Stimulated activated CD8-positive, alpha-beta memory T cell treated with anti-CD3 and anti-CD28 coated beads, Interleukin-2, amount 100 ng/mL, for 1 hour (primary cell): ENCODE data around the gene BFSP1.
A peak's percentile ranks its signal among the peaks of the same experiment; 100 is the strongest.

Experiments used
- DNase-seq, 2 donors: peaks; one replicate each; pipeline ENCODE4 v3.0.0-alpha.2; 2020; ENCODE audit warnings: low read depth in 2 of 2

Gene BFSP1

DNA sequence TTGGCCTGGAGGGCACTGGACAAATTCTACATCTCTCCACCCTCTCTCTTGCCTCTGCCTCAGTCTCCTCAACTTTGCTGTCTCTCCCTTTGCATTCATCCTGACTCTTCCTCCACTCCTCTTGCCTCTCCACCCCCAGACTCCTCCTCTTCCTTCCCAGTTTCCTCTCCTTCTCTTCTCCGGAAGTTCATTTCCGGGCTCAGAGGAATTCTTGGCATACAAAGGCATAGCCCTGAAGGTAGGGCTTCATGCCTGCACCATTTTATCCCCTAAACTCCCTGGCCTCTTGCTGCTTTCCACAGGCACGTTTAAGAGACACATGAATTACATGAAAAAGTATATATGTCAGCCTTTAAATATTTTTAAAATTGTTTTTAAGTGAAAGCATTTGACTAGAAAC is 10.6 kb downstream of the BFSP1 start:
- DNase-seq: no peak

DNA sequence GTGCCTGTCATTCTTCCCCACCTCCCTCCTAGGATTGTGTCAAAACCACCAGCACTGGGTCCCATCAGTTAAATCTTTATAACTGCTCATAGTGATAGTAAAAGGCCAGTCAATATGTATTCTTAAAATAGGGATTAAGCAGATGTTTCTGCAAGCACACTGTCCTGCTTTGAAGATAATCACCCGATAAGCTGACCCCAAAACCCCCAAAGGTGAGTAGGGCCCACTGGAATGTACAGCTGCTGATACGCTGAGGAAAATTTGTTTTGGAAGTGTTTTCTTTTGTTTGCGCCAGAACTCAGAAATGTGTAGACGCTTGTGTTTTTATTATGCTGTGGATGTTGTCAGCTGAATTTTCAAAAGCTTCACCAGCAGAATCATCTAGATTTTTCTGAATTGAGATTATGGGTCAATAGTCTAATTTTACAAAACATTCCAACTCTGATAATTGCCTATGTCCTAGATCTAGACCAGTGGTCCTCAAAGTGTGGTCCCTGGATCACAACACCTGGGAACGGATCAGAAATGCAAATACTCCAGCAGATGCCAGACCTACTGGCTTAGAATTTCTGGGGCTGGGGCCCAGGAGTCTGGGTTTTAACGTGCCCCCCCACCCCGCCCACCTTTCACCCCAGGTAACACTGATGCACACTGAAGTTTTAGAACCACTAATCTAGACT is 11.4 kb downstream of the BFSP1 start:
- no peak for DNase-seq

DNA sequence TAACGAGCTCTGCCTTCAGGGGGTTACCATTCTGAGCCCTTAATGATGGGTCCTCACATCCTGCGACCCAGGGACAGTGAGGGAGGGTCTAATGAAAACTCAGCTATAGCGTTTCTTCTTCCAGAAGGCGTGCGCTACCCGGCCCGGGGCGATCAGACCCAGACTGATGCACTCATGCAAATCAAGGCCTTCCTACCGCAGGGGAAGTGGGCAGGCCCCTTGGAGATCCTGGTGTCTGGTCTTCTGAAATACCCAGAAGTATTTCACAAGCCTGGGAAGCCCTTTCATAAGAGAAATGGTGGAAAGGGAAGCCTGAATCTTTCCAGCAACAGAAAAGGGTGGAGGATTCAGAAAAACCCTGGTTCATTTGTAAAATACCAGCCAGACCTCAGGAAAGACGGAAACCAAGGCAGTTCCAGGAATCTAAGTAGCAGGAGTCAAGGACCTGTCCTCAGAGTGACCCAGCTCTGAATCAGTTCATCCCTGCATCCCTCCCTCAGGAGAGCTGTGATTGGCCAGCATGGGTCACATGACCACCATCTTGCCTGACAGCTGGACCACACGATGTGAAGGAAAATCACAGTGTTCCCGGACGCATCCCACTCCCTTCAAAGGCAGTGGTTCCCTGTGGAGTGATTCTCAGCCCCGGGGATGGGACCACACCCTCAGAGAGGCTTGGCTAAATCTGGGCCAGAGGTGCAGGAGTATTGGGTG is 12.7 kb downstream of the BFSP1 start:
- DNase-seq: no peak

DNA sequence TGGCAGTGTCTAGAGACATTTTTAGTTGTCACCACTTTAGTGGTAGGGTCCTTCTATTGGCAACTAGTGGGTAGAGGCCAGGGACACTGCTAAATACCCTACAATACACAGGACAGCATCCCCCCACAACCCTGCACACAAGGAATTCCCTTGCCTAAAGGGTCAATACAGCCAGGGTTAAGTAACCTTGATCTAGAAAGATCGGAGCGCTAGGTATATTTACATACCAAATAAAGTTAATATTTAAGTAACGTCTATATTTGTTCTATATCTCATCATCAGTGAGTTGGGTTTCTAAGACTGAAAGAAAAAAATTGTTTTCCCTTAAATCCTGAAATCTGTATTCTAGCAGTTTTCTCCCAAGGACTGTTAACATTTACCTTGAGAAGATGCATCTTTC is 16.1 kb downstream of the BFSP1 start:
- no peak for DNase-seq

DNA sequence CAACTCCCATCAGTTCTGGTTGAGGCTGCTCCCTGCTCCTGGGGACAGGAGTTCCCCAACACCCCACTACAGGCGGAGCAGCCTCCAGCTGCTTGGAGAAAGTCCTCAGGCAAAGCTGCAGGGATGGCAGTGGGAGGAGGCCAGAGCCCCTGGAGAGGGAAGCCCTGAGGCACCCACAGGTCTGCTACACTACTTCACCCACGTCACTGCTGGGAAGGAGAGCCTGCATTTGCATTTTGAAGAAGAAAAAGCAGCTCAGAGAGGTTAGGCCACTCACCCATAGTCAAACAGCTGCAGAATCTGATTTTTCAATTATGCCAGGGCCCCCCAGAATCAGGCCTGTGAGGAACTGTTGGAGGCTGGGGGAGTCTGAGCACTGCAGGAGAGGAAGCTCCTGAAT is 17.2 kb downstream of the BFSP1 start:
- no peak for DNase-seq

DNA sequence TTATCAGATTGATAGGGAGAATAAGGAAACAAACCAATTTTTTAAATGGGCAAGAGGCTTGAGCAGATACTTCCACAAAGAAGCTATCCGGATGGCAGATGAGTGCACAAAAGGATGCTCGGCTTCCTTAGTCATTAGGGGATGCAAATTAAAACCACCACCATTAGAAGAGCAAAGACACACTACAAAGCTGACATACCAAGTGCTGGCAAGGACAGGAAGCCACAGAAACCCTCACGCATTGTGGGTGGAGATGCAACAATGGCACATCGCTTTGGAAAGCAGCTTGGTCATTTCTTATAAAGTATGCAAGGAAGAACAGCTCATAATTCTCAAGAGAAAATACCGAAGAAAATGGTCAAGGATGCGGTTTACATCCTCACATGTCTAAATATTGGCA is 19.8 kb downstream of the BFSP1 start:
- no peak for DNase-seq

DNA sequence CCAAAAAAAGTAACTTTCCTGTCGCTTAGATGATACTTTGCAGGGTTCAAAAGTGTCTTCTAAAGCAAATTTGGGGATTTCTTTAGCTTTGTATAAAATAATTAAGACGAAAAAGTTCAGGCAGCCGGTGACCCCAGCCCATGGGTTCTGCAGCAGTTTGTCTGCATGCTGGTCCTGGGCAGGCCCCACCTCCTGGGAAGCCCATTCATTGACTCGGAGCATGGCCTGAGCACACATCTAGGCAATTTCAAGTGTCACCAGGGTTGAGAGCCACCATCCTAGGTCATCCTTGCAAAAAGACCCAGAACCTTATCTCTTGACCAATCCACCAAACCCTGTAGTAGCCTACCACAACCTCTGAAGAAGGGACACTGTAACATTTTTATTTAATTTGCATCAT is 20.6 kb downstream of the BFSP1 start:
- DNase-seq: no peak

DNA sequence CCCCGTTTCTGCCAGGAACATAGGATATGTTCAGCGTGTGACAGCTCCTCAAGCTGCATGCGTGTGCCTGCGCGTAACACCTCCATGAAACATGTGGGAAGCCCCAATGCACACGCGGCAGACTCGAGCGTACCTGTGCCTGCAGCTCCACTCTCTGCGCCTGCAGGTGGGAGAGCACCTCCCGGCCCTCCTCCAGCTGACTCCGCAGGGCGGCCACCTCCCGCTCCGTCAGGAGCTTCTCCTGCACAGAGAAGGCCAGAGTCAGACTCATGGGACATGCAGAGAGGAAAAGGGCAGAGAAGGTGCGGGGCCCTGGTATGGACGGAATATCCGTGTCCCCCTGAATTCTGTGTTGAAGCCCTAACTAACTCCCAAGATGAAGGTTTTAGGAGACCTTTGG is 22.4 kb downstream of the BFSP1 start:
- no peak for DNase-seq

DNA sequence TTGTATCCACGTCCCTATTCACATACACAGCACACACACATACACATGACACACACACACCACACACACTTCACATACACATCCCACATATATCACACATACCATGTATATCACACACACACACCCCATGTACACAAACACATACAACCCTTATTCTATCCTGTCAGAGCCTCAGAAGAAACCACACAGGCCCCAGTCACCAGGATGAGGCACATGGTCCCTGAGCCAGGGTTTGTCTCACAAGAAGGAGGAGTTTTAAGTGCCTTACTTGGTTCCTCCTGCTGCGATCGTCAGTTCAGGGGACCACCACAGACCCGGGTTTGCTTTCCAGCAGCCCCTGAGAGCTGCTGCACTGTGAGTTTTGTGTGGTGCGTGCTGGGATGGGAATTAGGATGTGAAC is 23.6 kb downstream of the BFSP1 start:
- DNase-seq: no peak

DNA sequence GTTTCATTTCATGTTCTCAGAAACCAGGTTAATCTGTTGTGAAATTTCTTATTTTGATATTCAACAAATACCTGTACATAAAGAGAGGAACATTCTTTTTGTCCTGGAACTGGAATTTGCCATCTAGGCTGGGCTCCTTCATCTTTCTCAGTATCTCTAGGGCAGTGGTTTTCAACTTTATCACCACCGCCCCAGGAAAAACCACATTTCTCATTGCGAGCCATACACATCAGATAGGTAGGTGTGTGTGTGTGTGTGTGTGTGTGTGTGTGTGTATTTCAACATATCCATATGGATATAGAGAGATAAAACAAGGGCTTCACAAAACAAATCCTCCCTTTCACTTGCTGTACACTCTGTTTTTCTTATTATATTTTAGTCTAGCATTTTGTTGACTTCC is 24.1 kb downstream of the BFSP1 start:
- DNase-seq: no peak

DNA sequence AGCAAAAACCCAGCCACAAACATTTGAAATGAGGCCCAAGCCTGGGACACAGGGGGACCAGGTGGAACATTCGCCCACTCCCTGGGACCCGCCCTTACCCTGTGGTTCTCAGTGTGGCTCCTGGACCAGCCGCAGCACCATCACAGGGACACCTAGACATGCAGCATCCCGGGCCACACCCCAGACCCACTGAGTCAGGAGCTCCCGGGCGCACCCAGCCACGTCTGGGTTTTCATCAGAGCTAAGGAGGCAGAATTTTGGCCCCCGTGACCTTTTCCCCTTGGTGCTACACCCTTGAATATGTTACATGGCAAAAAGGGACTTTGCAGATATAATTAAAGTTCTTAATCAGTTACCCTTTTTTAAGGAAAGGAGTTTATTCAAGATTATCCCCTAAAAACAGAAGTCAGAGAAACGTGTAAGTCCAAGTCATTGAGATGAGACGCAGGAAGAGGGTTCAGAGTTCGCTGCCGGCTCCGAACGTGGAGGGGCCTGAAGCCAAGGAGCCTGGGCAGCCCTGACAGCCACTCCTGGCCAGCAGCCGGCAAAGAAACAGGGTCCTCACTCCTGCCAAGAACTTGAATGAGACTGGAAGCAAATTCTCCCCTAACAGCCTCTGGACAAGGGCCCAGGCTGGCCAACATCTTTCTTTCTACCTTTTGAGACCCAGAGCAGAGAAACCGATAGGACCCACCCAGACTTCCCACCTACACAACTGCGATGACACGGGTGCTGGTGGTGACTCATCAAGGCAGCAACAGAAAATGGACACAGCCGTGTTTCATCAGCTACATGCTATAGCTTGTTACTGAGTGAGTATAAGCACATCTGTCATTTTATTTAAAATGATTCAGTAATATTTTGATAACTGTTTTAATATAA is 25.3 kb downstream of the BFSP1 start:
- no peak for DNase-seq

DNA sequence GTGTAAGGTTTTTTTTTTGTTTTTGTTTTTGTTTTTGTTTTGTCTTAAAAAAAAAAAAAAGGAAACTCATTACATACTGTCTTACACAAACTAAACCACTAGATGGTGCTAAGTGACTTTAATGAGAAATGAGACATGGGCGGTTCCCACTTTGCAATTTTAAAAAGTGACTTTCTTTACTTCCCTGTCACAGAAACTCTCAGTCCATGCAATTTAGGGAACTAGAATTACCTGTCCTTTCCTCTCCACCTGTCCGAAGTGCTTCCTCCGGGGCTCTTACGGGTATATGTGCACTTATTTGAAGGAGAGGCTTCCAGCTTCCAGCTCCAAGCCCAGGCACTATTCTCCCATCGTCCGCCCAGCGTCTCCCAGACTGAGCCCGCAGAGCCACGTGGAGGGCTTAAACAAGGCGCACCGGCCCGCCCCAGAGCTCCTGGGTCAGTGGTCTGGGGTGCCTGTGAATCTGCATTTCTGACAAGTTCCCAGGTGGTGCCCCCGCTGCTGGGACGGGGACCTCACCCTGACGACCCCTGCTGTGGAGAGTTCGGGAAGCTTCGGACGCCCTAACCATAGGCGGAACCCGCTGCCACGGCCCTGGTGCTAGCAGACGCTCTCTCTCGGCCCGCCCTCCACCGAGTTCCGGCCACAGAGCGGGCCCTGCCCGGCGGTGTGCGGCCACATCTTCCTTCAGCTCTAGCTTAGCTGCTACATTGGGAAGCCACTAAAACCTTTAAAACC is 26.1 kb downstream of the BFSP1 start:
- peak; percentile 8 to 29 for DNase-seq

DNA sequence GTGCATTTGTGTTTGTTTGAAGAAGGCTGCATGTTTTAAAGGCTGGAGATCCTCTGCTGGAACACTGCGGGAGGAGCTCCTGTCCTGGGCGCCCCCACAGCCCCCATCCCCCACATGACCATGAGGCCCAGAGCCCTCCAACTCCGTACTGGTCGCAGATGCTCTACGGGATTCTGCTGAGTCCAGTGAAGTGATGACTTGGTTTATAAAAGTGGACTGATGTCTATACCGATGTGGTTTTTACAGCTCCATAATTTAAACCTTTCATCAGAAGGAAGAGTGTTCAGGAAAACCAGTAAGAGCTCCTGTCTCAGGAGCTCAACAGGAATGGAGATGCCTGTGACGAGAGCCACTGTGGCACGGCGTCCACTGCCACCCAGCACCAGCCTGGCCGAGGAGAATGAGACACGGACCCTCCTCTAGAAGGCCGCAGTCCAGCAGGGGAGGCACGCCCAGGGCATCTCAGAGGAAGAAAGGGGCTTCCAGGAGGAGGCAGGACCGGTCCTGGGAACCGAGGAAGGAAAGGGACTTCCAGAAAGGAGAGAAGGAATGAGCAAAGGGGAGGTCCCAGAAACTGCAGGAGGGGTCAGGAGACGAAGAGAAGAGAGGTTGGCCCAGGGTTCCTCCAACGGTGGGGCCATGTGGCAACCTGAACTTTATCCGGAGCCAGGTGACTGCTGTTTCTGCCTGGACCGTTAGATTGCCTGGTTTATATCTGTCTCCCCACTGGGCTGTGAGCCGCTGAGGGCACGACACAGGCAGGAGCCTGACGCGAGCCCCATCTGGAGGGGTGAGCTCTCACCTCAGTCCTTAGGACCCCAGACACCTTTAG is 26.9 kb downstream of the BFSP1 start:
- no peak for DNase-seq

DNA sequence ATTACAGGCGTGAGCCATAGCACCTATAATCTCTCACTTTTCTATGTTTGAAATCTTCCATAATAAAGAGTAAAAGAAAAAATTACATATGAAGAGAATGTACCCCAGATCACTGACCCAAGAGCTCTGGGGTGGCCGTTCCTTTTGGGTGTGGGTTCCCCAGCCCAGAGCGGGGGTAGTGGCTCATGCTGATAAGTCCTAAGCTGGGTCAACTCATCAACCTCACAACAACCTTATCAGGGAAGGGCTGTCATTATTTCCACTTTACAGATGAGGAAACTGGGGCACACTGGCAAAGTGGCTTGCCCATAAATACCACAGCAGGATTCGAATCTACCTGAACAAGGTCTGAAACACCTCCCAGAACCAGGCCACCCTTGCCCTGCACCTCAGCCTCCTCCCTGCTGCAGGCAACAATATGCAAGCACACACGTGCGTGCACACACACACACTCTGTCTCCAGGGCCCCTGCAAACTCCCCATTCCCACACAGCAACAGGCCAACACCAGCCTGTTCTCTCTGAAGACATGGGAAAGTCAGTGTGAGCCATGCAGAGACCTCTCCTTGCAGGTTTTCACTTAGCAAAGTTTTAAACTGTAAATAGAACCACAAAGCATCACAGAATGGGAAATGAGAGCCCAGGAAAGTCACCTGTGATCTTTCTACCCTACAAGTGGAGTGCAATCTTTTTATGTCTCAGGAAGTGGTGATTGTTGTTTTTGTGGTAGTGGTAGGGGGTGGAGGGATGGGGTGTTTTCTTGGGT is 27.7 kb downstream of the BFSP1 start:
- DNase-seq: no peak

DNA sequence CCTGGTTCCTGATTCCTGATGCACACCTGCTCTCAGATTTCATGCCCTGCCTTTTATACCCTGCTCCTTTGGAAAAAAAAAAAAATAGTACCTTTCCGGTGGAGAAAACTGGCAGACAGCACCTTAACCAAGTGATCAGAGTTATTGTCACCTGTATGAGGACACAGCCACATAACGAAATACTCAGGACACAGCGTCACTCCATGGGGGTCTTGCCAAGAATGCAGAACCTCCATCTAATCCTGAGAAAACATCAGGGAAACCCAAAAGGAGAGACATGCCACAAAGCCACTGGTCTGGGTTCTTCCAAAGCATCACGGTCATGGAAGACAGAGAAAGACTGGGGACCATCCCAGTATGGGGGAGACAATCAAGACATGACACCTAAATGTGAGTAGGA is 29.1 kb downstream of the BFSP1 start:
- DNase-seq: no peak

DNA sequence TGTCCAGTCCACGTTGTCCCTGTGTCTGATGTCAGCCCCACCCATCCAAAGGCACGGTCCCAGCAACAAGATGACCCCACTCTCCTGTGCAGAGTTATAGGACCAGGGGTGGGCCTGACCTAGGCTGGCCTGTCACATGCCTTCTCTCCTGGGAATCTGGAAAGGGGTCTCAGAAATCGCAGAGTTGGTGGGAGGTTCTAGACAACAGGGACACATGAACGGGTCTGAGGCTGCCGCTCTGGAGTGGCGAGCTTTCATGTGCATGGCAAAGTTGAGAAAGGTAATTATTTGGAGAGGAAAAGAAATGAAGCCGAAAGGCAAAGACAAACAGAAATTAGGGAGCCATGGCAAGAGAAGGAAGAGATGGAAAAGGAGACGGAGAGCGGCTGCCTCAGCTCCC is 29.5 kb downstream of the BFSP1 start:
- no peak for DNase-seq

DNA sequence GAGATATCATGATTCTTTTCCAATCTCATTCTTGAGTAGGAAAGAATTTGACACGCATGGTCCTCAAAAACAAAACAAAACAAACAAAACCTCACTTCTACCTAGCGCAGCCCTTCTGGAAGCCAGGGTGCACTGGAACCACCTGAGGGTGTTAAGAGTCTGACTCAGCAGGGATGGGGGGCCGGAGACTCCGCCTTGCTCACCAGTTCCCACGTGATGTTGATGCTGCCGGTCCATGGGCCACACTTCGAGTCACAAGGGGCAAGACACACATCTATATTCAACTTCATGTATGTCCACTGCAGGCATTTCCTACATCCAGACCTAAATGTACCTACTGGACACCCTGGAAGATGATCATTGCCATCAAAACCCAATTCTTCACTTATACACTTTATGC is 30.4 kb downstream of the BFSP1 start:
- no peak for DNase-seq

DNA sequence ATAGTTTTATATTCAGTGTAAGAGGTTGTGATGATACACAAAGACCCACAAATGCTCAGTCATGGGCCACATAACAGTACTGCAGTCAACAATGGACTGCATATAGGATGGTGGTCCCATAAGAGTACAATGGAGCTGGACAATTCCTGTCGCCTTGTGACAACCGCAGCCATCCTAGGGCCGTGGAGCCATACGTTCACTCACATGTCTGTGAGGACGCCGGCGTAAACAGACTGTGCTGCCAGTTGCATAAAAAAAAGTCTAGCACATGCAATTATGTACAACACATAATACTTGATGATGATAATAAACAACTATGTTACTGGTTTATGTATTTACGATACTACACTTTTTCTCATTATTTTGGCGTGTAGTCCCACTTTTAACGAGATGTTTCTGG is 30.9 kb downstream of the BFSP1 start:
- DNase-seq: no peak

DNA sequence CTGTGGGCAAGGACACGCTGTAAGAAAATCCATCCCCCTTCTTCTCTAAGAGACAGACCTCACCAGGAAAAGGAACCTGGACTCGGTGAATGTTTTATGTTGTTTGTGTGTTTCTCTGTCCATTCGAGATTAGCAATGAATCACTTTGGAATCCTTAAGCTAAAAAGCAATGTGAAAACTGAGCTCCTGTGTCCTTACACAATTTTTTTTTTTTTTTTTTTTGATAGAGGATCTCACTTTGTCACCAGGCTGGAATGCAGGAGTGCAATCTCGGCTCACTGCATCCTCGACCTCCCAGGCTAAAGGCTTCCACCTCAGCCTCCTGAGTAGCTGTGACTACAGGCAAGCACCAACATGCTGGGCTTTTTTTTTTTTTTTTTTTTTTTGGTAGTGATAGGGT is 32.1 kb downstream of the BFSP1 start:
- no peak for DNase-seq

DNA sequence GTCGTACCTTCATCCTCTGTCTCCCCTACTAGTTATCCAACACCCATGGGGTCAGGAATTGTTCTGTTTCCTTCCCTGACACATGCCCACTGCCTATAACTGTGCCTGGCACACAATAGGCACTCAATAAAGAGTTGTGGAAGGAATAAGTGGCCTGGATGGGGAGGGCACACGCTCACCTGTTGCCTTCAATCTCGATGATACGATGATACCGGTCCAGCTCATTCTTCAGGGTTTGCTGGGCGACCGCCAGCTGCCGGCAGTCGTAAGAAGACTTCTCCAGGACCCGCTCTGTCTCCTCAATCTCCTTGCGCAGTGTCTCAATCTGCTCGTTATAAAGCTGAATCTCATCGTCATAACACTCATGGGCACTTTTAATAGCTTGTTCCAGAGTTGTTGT is 32.5 kb downstream of the BFSP1 start:
- DNase-seq: no peak
